Trophoblast cell (in vitro differentiated cells and primary cell): Measurements from ENCODE around the gene MYH15.

Experiments
- DNase-seq, 2 donors: peaks; one replicate each; pipeline ENCODE4 v3.0.0-alpha.2; 2016
- H2AFZ ChIP-seq: 2 replicates; pipeline ENCODE4 v1.6.1; 2013; ENCODE audit warnings: low read length, moderate library complexity, mild to moderate bottlenecking; ENCODE audit not compliant: insufficient read depth, poor library complexity
- H2AK5ac ChIP-seq: 2 replicates; pipeline ENCODE4 v1.6.1; 2013; ENCODE audit warnings: mild to moderate bottlenecking, low read length
- H2BK120ac ChIP-seq: 2 replicates; pipeline ENCODE4 v1.6.1; 2013; ENCODE audit warnings: low read length, mild to moderate bottlenecking, moderate library complexity; ENCODE audit not compliant: insufficient read depth, poor library complexity
- H2BK12ac ChIP-seq: 2 replicates; pipeline ENCODE4 v1.6.1; 2013; ENCODE audit warnings: mild to moderate bottlenecking, low read length, moderate library complexity
- H2BK5ac ChIP-seq: 2 replicates; pipeline ENCODE4 v1.6.1; 2013; ENCODE audit warnings: low read length, low read depth, moderate library complexity, mild to moderate bottlenecking; ENCODE audit not compliant: poor library complexity
- H3K14ac ChIP-seq: 2 replicates; pipeline ENCODE4 v1.6.1; 2013; ENCODE audit warnings: mild to moderate bottlenecking, low read length
- H3K18ac ChIP-seq: 2 replicates; pipeline ENCODE4 v1.6.1; 2013; ENCODE audit warnings: mild to moderate bottlenecking, low read length
- H3K23ac ChIP-seq: 2 replicates; pipeline ENCODE4 v1.6.1; 2013; ENCODE audit warnings: low read length
- H3K27ac ChIP-seq: 2 replicates; pipeline ENCODE4 v1.5.1; 2013; ENCODE audit warnings: low read depth, mild to moderate bottlenecking, inconsistent platforms, low read length, moderate library complexity
- H3K27me3 ChIP-seq: 2 replicates; pipeline ENCODE4 v1.6.1; 2013; ENCODE audit warnings: inconsistent platforms, mild to moderate bottlenecking, low read length, moderate library complexity; ENCODE audit not compliant: insufficient read depth
- H3K36me3 ChIP-seq, 2 experiments: 1 replicate in 1 of 2; 2 replicates in 1 of 2; pipeline ENCODE4 v1.6.1; 2013; ENCODE audit warnings: low read length in 2 of 2, mild to moderate bottlenecking in 2 of 2, moderate library complexity in 1 of 2; ENCODE audit not compliant: insufficient read depth in 2 of 2, control insufficient read depth in 1 of 2
- H3K4ac ChIP-seq: 2 replicates; pipeline ENCODE4 v1.6.1; 2013; ENCODE audit warnings: low read depth, mild to moderate bottlenecking, low read length, moderate library complexity
- H3K4me1 ChIP-seq, 2 experiments: 1 replicate in 1 of 2; 2 replicates in 1 of 2; pipeline ENCODE4 v1.6.1; 2013; ENCODE audit warnings: low read length in 2 of 2, mild to moderate bottlenecking in 2 of 2, moderate library complexity in 1 of 2; ENCODE audit not compliant: insufficient read depth in 2 of 2, control insufficient read depth in 1 of 2
- H3K4me2 ChIP-seq: 2 replicates; pipeline ENCODE4 v1.6.1; 2013; ENCODE audit warnings: inconsistent platforms, mild to moderate bottlenecking, low read length, moderate library complexity
- H3K4me3 ChIP-seq: 2 replicates; pipeline ENCODE4 v1.5.1; 2013; ENCODE audit warnings: mild to moderate bottlenecking, low read depth, low read length, inconsistent platforms
- H3K79me1 ChIP-seq: one replicate; pipeline ENCODE4 v1.6.1; 2013; ENCODE audit warnings: low read length
- H3K79me2 ChIP-seq: 2 replicates; pipeline ENCODE4 v1.6.1; 2013; ENCODE audit warnings: low read length, mild to moderate bottlenecking; ENCODE audit not compliant: control insufficient read depth, insufficient read depth, poor library complexity
- H3K9ac ChIP-seq: 2 replicates; pipeline ENCODE4 v1.6.1; 2013; ENCODE audit warnings: mild to moderate bottlenecking, low read length
- H3K9me3 ChIP-seq: 2 replicates; pipeline ENCODE4 v1.6.1; 2013; ENCODE audit warnings: low read depth, mild to moderate bottlenecking, control low read depth, inconsistent platforms, low read length; ENCODE audit not compliant: insufficient read depth
- H4K12ac ChIP-seq: 2 replicates; pipeline ENCODE4 v1.6.1; 2013; ENCODE audit warnings: low read depth, mild to moderate bottlenecking, low read length, moderate library complexity
- H4K8ac ChIP-seq: 2 replicates; pipeline ENCODE4 v1.6.1; 2013; ENCODE audit warnings: low read depth, mild to moderate bottlenecking, low read length, moderate library complexity
- H4K91ac ChIP-seq: one replicate; pipeline ENCODE4 v1.6.1; 2013; ENCODE audit warnings: low read depth, mild to moderate bottlenecking, low read length, moderate library complexity
- WGBS: extraction: QIAGEN DNeasy Blood & Tissue Kit; methylation state at CpG from one replicate; pipeline ENCODE4 v1.1.7; 2013; ENCODE audit warnings: missing lambda C conversion rate; ENCODE audit not compliant: insufficient read length, insufficient coverage; ENCODE audit errors: extremely low coverage; 5-methylcytosine and 5-hydroxymethylcytosine counted together

Gene MYH15

GRCh38 chr3:108408883-108409799 lies 101.3 kb downstream of the MYH15 start:
- no peak overlapping the region for H2AFZ ChIP-seq
- no peak overlapping the region for H3K4me2 ChIP-seq
- no peaks in the 10 kb centered on the region for H3K27me3 ChIP-seq
- DNase-seq, result no peak
- no peak overlapping the region for H4K8ac ChIP-seq
- no peak overlapping the region for H2BK5ac ChIP-seq
- H4K91ac ChIP-seq, result no peak overlapping the region
- no peak overlapping the region for H3K23ac ChIP-seq
- H3K9me3 ChIP-seq, result peaks cover 4% of the 10 kb centered on the region
- H2BK120ac ChIP-seq, result no peak overlapping the region
- H3K4me3 ChIP-seq, result no peak overlapping the region
- H3K4ac ChIP-seq, result no peak overlapping the region
- no peak overlapping the region for H2AK5ac ChIP-seq
- no CpG with 5 or more reads among the region's 7 CpGs for WGBS
- no peak overlapping the region for H3K14ac ChIP-seq
- H3K79me2 ChIP-seq, result no peaks in the 10 kb centered on the region
- no peak overlapping the region for H3K18ac ChIP-seq
- H2BK12ac ChIP-seq, result no peak overlapping the region
- no peak overlapping the region for H3K9ac ChIP-seq
- H3K27ac ChIP-seq, result no peak overlapping the region
- H3K79me1 ChIP-seq, result no peaks in the 10 kb centered on the region
- no peak overlapping the region for H4K12ac ChIP-seq
- no peaks in the 10 kb centered on the region for H3K36me3 ChIP-seq
- peaks cover 5 to 6% of the 10 kb centered on the region in 2 experiments for H3K4me1 ChIP-seq

GRCh38 chr3:108407886-108408285 lies 102.5 kb downstream of the MYH15 start:
- Histone ChIP-seq H3K36me3 (no peaks in the 10 kb centered on the region), H4K8ac (no peak overlapping the region), H3K4ac (no peak overlapping the region), H2AFZ (no peak overlapping the region), H3K4me2 (no peak overlapping the region), H3K9me3 (peaks cover 4% of the 10 kb centered on the region), H3K4me3 (no peak overlapping the region), H2BK120ac (no peak overlapping the region), H3K9ac (no peak overlapping the region), H3K4me1 (peaks cover 3 to 5% of the 10 kb centered on the region in 2 experiments), H3K14ac (no peak overlapping the region), H3K27ac (no peak overlapping the region), H4K91ac (no peak overlapping the region), H3K18ac (no peak overlapping the region), H3K79me1 (no peaks in the 10 kb centered on the region), H2AK5ac (no peak overlapping the region), H4K12ac (no peak overlapping the region), H3K23ac (no peak overlapping the region), H3K79me2 (no peaks in the 10 kb centered on the region), H2BK12ac (no peak overlapping the region), H2BK5ac (no peak overlapping the region), H3K27me3 (no peaks in the 10 kb centered on the region)
- DNase-seq, result no peak
- WGBS, result no CpG with 5 or more reads among the region's 3 CpGs

- no peak overlapping the region for H3K14ac ChIP-seq
- peaks cover 4% of the 10 kb centered on the region for H3K9me3 ChIP-seq
- no peak overlapping the region for H3K4ac ChIP-seq
- no CpG with 5 or more reads among the region's 7 CpGs for WGBS
- H2BK12ac ChIP-seq, result no peak overlapping the region
- no peak overlapping the region for H3K4me2 ChIP-seq
- H2BK5ac ChIP-seq, result no peak overlapping the region
- H2BK120ac ChIP-seq, result no peak overlapping the region
- no peak overlapping the region for H4K12ac ChIP-seq
- H2AK5ac ChIP-seq, result no peak overlapping the region
- H3K4me1 ChIP-seq, result no peaks in the 10 kb centered on the region
- no peaks in the 10 kb centered on the region for H3K27me3 ChIP-seq
- no peaks in the 10 kb centered on the region for H3K79me2 ChIP-seq
- no peak overlapping the region for H3K27ac ChIP-seq
- H3K9ac ChIP-seq, result no peak overlapping the region
- peak; percentile 10 to 78 for DNase-seq
- H3K23ac ChIP-seq, result no peak overlapping the region
- no peak overlapping the region for H3K18ac ChIP-seq
- H4K8ac ChIP-seq, result no peak overlapping the region
- no peak overlapping the region for H4K91ac ChIP-seq
- H3K79me1 ChIP-seq, result no peaks in the 10 kb centered on the region
- no peaks in the 10 kb centered on the region for H3K36me3 ChIP-seq
- H2AFZ ChIP-seq, result no peak overlapping the region
- H3K4me3 ChIP-seq, result no peak overlapping the region
Observed at GRCh38 chr3:108406661-108407206, 103.7 kb downstream of the MYH15 start.

- Histone ChIP-seq H3K14ac (no peak overlapping the region), H2AFZ (no peak overlapping the region), H3K23ac (no peak overlapping the region), H3K9ac (no peak overlapping the region), H4K91ac (no peak overlapping the region), H3K4me3 (no peak overlapping the region), H2AK5ac (no peak overlapping the region), H3K4ac (no peak overlapping the region), H3K18ac (no peak overlapping the region), H3K27ac (no peak overlapping the region), H2BK5ac (no peak overlapping the region), H3K36me3 (no peaks in the 10 kb centered on the region), H3K27me3 (no peaks in the 10 kb centered on the region), H2BK12ac (no peak overlapping the region), H4K12ac (no peak overlapping the region), H2BK120ac (no peak overlapping the region), H3K9me3 (peaks cover 4% of the 10 kb centered on the region), H3K79me1 (no peaks in the 10 kb centered on the region), H4K8ac (no peak overlapping the region), H3K79me2 (no peaks in the 10 kb centered on the region), H3K4me1 (no peaks in the 10 kb centered on the region), H3K4me2 (no peak overlapping the region)
- peak; percentile 27 to 55 for DNase-seq
- no CpG with 5 or more reads among the region's 3 CpGs for WGBS
Observed at GRCh38 chr3:108406063-108406660, 104.2 kb downstream of the MYH15 start.
